Activated CD4-positive, alpha-beta T cell treated with anti-CD3 and anti-CD28 coated beads, Interleukin-2, amount 50 U/mL, for 4 hours (primary cell): Measurements from ENCODE around the gene HMGB2.

Experiments
- DNase-seq, 2 experiments: peaks; one replicate each; pipeline ENCODE4 v3.0.0-alpha.2; 2020

HMGB2 gene

DNA sequence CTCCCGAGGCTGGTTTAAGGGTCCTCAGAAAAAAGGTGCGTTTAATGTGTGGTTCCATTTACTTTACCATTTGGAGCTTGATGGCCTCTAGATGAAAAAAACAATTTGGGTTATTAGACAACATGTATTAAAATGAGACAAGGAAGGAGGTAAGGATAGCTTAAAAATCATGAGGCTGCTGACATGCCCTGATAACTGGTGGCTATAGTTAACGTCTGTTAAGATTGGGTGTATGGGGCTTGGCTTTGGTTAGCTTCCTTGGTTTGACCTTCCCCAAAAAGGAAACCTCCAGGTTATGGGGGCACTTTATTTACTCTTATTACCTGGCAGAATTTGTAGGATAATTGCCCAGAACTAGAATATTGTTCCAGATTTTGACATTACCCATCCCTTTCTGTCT lies 51.5 kb downstream of the HMGB2 start:
- no peak for DNase-seq

- no peak for DNase-seq
Measured at GRCh38 chr4:173282256-173282562, 51.9 kb downstream of the HMGB2 start.

- DNase-seq: no peak
Measured at GRCh38 chr4:173281406-173282255, 52.5 kb downstream of the HMGB2 start.
